ENCODE measurements around the gene FCN1.

FCN1 gene

DNA sequence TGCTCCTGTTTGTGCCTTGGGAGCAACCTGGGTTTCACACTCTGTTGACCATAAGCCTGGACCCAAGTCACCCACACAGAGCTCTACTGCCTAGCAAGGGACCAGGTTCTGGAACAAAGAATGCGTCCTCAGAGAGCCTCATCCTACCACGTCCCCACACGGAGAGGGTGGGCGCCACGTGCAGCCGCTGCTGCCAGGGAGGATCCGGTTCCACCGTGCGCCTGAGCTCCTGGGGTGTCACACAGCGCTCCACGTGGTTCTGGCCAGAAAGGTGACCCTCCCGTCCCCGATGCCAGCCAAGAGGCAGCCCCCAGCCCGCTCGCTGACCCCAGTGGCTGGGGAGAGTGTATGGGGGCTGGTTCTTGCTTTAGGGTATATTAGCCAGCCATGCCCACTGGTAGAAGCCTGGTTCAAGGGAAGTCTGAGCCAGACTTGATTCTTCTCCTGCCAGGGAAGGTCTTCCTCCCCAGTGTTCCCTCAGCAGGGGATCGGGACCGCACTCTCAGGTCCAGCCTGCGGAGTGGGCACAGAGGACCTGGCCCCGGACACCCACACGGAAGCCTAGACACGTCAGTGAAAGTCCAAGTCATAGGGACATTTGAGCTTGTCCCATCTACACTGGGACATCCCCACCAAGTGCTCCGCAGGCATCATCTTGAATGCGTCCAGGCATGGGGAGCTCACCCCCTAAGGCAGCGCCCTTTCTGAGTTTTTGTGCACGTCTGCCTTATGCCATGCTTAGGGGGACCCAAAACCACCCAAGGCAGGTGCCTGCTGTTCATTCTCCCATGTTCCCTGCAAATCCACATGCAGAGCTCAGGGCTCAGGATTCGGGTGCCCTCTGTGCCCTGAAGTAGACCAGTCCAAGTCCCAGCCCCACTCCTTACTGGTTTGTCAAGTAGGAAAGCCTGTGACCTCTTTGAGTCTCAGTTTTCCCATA lies 2.4 kb downstream of the FCN1 start:
- no peak for DNase-seq (ENCODE audit: low read depth in 1 of 2, low spot score in 1 of 2)

DNA sequence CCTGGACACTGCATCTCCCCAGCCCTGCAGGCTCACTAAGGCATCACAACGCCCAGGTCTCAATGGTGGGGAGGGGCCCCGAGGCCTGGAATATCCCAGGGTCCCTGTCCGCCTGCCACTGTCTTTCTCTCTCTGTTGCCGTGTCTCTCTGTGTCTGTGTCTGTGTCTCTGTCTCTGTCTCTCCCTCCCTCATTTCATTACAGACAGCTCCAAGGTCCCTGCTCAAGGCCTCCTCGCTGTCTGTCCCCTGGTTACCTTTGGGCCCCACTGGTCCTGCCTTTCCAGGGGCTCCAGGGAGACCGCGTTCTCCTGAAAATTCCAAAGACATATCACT lies 3.2 kb downstream of the FCN1 start:
- DNase-seq (ENCODE audit: low read depth in 1 of 2, low spot score in 1 of 2), result no peak

- no peak for DNase-seq (ENCODE audit: low read depth in 1 of 2, low spot score in 1 of 2)
These were observed 3.8 kb downstream of the FCN1 start for GRCh38 chr9:134913713-134914500.

GRCh38 chr9:134913041-134913712 lies 4.5 kb downstream of the FCN1 start:
- DNase-seq (ENCODE audit: low read depth in 1 of 2, low spot score in 1 of 2), result no peak

GRCh38 chr9:134912126-134912840 lies 5.4 kb downstream of the FCN1 start:
- DNase-seq (ENCODE audit: low read depth in 1 of 2, low spot score in 1 of 2), result no peak

GRCh38 chr9:134909511-134910481 lies 7.9 kb downstream of the FCN1 start:
- no peak for DNase-seq (ENCODE audit: low read depth in 1 of 2, low spot score in 1 of 2)

- DNase-seq (ENCODE audit: low read depth in 1 of 2, low spot score in 1 of 2), result no peak
These were observed 9.0 kb downstream of the FCN1 start for GRCh38 chr9:134908524-134909309.

- DNase-seq (ENCODE audit: low read depth in 1 of 2, low spot score in 1 of 2), result no peak
These were observed 14.8 kb downstream of the FCN1 start for GRCh38 chr9:134902936-134903335.

DNA sequence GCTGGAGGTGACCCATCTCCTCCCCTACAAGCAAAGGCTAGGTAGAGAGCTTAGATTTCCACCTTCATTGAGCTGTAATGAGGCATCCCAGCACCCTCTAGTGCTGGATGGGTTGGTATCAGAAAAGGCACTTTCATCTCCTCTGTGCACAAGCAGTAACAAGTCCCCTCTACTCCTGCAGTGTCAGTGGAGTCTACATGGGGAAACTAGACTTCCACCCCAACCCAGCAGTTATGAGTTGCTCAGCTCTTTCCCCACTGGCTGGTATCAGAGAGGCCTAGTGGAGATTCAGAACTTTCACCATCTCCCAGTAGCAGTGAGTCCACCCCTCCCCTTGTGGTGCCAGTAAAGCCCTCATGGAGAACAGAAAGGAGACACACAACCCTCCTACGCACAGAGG lies 17.9 kb downstream of the FCN1 start:
- DNase-seq (ENCODE audit: low read depth in 1 of 2, low spot score in 1 of 2), result no peak

GRCh38 chr9:134899168-134899567 lies 18.5 kb downstream of the FCN1 start:
- no peak for DNase-seq (ENCODE audit: low read depth in 1 of 2, low spot score in 1 of 2)

GRCh38 chr9:134898319-134898718 lies 19.4 kb downstream of the FCN1 start:
- no peak for DNase-seq (ENCODE audit: low read depth in 1 of 2, low spot score in 1 of 2)

- DNase-seq (ENCODE audit: low read depth in 1 of 2, low spot score in 1 of 2), result no peak
These were observed 20.0 kb downstream of the FCN1 start for GRCh38 chr9:134897584-134898170.

- no peak for DNase-seq (ENCODE audit: low read depth in 1 of 2, low spot score in 1 of 2)
These were observed 20.7 kb downstream of the FCN1 start for GRCh38 chr9:134896834-134897583.

- no peak for DNase-seq (ENCODE audit: low read depth in 1 of 2, low spot score in 1 of 2)
These were observed 21.5 kb downstream of the FCN1 start for GRCh38 chr9:134895908-134896833.

- no peak for DNase-seq (ENCODE audit: low read depth in 1 of 2, low spot score in 1 of 2)
These were observed 22.2 kb downstream of the FCN1 start for GRCh38 chr9:134895567-134895907.

DNA sequence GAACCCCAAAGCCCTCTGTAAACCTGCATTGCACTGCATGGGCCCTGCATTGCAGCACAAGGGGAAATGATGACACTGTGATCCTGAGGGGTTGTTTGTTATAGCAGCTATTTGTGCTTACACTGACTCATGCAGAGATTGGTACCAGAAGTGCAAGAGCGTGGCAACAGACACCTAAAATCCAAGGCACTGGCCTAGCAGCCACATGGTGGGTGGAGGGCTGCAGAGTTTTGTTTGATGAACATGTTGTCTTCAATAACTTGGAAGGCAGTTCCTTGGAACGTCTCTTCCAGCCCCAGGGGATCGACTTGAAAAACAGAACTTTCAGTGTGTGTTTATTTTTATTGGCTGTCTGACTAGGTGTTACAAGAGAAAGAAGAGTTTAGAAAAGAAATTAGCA lies 22.6 kb downstream of the FCN1 start:
- no peak for DNase-seq (ENCODE audit: low read depth in 1 of 2, low spot score in 1 of 2)

Measured in stimulated activated CD4-positive, alpha-beta T cell treated with anti-CD3 and anti-CD28 coated beads, Interleukin-15, amount 100 ng/mL, for 1 hour (primary cell).